ENCODE data around the gene HBE1. TPM values are rescaled to one million over a fixed set of nuclear protein-coding genes. Genes with fewer than 3 reads are reported as not detected.
A peak's percentile ranks its signal among the peaks of the same experiment; 100 is the strongest.

HBE1 gene
- total and polyA plus RNA-seq, 9 of the 15 experiments (the other 6 are each of a cell fraction or from before 2014, with no cell fraction given): 612 to 10,250 (median 2,181) TPM

DNA sequence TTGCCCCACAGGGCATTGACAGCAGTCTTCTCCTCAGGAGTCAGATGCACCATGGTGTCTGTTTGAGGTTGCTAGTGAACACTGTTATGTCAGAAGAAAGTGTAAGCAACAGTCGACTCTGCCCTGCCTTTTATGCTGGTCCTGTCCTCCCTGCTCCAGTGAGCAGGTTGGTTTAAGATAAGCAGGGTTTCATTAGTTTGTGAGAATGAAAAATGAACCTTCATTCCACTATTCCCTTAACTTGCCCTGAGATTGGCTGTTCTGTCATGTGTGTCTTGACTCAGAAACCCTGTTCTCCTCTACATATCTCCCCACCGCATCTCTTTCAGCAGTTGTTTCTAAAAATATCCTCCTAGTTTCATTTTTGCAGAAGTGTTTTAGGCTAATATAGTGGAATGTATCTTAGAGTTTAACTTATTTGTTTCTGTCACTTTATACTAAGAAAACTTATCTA, 35.3 kb downstream of the HBE1 start, which contains the start of gene HBD (continued):
- TF ChIP-seq, protein P1, sequence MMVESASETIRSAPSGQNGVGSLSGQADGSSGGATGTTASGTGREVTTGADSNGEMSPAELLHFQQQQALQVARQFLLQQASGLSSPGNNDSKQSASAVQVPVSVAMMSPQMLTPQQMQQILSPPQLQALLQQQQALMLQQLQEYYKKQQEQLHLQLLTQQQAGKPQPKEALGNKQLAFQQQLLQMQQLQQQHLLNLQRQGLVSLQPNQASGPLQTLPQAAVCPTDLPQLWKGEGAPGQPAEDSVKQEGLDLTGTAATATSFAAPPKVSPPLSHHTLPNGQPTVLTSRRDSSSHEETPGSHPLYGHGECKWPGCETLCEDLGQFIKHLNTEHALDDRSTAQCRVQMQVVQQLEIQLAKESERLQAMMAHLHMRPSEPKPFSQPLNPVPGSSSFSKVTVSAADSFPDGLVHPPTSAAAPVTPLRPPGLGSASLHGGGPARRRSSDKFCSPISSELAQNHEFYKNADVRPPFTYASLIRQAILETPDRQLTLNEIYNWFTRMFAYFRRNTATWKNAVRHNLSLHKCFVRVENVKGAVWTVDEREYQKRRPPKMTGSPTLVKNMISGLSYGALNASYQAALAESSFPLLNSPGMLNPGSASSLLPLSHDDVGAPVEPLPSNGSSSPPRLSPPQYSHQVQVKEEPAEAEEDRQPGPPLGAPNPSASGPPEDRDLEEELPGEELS (CRISPR knock-in tag; IDR thresholded peaks at IDR 0.05; ENCODE audit: borderline replicate concordance): no peak
- TF ChIP-seq RBM25 (IDR thresholded peaks at IDR 0.05; ENCODE audit: low read depth, low read length, severe bottlenecking): no peak
- no peak for TF ChIP-seq ZBED1 (IDR thresholded peaks at IDR 0.05)
- TF ChIP-seq SIX5 (IDR thresholded peaks at IDR 0.05; ENCODE audit: borderline replicate concordance in 1 of 2, insufficient read depth in 1 of 2, low read depth in 1 of 2, low read length in 2 of 2): no peak
- no peak for TF ChIP-seq HNRNPK (IDR thresholded peaks at IDR 0.05; ENCODE audit: low read depth, low read length, poor library complexity, severe bottlenecking)
- TF ChIP-seq PPARD (CRISPR knock-in tag; IDR thresholded peaks at IDR 0.05): no peak
- no peak for TF ChIP-seq E2F3 (CRISPR knock-in tag; IDR thresholded peaks at IDR 0.05)
- TF ChIP-seq ZFX (CRISPR knock-in tag; IDR thresholded peaks at IDR 0.05): no peak
- peak; percentile 48; the same call in 1 of the 2 replicates for TF ChIP-seq CXXC5 (CRISPR knock-in tag; IDR thresholded peaks at IDR 0.05)
- no peak for TF ChIP-seq ZKSCAN3 (CRISPR knock-in tag; IDR thresholded peaks at IDR 0.05)
- no peak for TF ChIP-seq WHSC1 (IDR thresholded peaks at IDR 0.05; ENCODE audit: low read length)
- no peak for TF ChIP-seq HDAC6 (IDR thresholded peaks at IDR 0.05; ENCODE audit: low read depth, low read length)
- TF ChIP-seq, protein P2, sequence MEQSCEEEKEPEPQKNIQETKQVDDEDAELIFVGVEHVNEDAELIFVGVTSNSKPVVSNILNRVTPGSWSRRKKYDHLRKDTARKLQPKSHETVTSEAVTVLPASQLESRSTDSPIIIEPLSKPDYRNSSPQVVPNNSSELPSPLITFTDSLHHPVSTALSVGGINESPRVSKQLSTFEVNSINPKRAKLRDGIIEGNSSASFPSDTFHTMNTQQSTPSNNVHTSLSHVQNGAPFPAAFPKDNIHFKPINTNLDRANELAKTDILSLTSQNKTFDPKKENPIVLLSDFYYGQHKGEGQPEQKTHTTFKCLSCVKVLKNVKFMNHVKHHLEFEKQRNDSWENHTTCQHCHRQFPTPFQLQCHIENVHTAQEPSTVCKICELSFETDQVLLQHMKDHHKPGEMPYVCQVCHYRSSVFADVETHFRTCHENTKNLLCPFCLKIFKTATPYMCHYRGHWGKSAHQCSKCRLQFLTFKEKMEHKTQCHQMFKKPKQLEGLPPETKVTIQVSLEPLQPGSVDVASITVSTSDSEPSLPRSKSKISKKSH (CRISPR knock-in tag; IDR thresholded peaks at IDR 0.05): no peak
- no peak for TF ChIP-seq TOE1 (IDR thresholded peaks at IDR 0.05; ENCODE audit: borderline replicate concordance)
- TF ChIP-seq TOE1 (CRISPR knock-in tag; IDR thresholded peaks at IDR 0.05; ENCODE audit: borderline replicate concordance, low read depth): no peak
- no peak for TF ChIP-seq POLR2H (tag; IDR thresholded peaks at IDR 0.05; ENCODE audit: low read depth)
- TF ChIP-seq STAT5A (IDR thresholded peaks at IDR 0.05; ENCODE audit: borderline replicate concordance, low read length): no peak
- TF ChIP-seq SRSF7 (optimal IDR thresholded peaks at IDR 0.05; ENCODE audit: low read depth, low read length): no peak
- TF ChIP-seq, protein P3, sequence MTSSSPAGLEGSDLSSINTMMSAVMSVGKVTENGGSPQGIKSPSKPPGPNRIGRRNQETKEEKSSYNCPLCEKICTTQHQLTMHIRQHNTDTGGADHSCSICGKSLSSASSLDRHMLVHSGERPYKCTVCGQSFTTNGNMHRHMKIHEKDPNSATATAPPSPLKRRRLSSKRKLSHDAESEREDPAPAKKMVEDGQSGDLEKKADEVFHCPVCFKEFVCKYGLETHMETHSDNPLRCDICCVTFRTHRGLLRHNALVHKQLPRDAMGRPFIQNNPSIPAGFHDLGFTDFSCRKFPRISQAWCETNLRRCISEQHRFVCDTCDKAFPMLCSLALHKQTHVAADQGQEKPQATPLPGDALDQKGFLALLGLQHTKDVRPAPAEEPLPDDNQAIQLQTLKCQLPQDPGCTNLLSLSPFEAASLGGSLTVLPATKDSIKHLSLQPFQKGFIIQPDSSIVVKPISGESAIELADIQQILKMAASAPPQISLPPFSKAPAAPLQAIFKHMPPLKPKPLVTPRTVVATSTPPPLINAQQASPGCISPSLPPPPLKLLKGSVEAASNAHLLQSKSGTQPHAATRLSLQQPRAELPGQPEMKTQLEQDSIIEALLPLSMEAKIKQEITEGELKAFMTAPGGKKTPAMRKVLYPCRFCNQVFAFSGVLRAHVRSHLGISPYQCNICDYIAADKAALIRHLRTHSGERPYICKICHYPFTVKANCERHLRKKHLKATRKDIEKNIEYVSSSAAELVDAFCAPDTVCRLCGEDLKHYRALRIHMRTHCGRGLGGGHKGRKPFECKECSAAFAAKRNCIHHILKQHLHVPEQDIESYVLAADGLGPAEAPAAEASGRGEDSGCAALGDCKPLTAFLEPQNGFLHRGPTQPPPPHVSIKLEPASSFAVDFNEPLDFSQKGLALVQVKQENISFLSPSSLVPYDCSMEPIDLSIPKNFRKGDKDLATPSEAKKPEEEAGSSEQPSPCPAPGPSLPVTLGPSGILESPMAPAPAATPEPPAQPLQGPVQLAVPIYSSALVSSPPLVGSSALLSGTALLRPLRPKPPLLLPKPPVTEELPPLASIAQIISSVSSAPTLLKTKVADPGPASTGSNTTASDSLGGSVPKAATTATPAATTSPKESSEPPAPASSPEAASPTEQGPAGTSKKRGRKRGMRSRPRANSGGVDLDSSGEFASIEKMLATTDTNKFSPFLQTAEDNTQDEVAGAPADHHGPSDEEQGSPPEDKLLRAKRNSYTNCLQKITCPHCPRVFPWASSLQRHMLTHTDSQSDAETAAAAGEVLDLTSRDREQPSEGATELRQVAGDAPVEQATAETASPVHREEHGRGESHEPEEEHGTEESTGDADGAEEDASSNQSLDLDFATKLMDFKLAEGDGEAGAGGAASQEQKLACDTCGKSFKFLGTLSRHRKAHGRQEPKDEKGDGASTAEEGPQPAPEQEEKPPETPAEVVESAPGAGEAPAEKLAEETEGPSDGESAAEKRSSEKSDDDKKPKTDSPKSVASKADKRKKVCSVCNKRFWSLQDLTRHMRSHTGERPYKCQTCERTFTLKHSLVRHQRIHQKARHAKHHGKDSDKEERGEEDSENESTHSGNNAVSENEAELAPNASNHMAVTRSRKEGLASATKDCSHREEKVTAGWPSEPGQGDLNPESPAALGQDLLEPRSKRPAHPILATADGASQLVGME (CRISPR knock-in tag; IDR thresholded peaks at IDR 0.05): no peak
- no peak for TF ChIP-seq POLR3G (IDR thresholded peaks at IDR 0.05; ENCODE audit: extremely low read depth, insufficient read length, insufficient replicate concordance)

Measured in K562 (cell line).